Activated B cell treated with CpG ODN at 0.5 μM for 24 hours (primary cell): ENCODE results near the gene ARID3A. TPM values are rescaled to one million over a fixed set of nuclear protein-coding genes. Genes with fewer than 3 reads are reported as not detected.

Experiments used
- ATAC-seq: fragments of 200-7000 bp; cut with Tn5 transposase; one replicate; pipeline ENCODE4 v1.10.0; 2021; ENCODE audit warnings: low read depth, mild to moderate bottlenecking, moderate library complexity
- CTCF ChIA-PET: fragments of 350-600 bp; sonication (Branson Sonifier 250); formaldehyde crosslinking; loops from one replicate; lab custom pipeline; 2021; ENCODE audit warnings: antibody characterized with exemption; lab: Charles Lee
- POLR2A ChIA-PET: fragments of 350-600 bp; sonication (Branson Sonifier 250); formaldehyde crosslinking; loops from one replicate; lab custom pipeline; 2021; ENCODE audit warnings: antibody characterized with exemption; lab: Charles Lee
- DNase-seq: peaks from one replicate; pipeline ENCODE4 v3.0.0; 2022
- H3K27ac Mint-ChIP-seq: one replicate; pipeline ENCODE4 v1.8.0; 2020; ENCODE audit warnings: mixed read lengths
- H3K27me3 Mint-ChIP-seq: one replicate; pipeline ENCODE4 v1.8.0; 2021; ENCODE audit warnings: mixed read lengths
- H3K36me3 Mint-ChIP-seq: one replicate; pipeline ENCODE4 v1.8.0; 2021; ENCODE audit warnings: low read depth, mixed read lengths
- H3K4me1 Mint-ChIP-seq: one replicate; pipeline ENCODE4 v1.8.0; 2021; ENCODE audit warnings: mixed read lengths
- H3K4me3 Mint-ChIP-seq: one replicate; pipeline ENCODE4 v1.8.0; 2020; ENCODE audit warnings: mild to moderate bottlenecking, mixed read lengths
- H3K9me3 Mint-ChIP-seq: one replicate; pipeline ENCODE4 v1.8.0; 2020; ENCODE audit warnings: mixed read lengths
- CTCF ChIP-seq: fragments of 200-600 bp; IDR thresholded peaks from one replicate; pipeline ENCODE4 v1.8.0; 2022; ENCODE audit warnings: antibody characterized with exemption, mild to moderate bottlenecking
- intact Hi-C: fragments of 100-400 bp; cut with micrococcal nuclease; formaldehyde crosslinking; loops from one replicate; pipeline ENCODE4 v1.15.1; 2024
- total RNA-seq: library from RNA; stranded (reverse); gene quantifications from 2 replicates; pipeline ENCODE4 v1.2.3, GENCODE V29; 2022

The ARID3A gene
- total RNA-seq, 1 donor from 2014 or later, result 74.9 TPM

- no peak overlapping the region for H3K4me3 Mint-ChIP-seq
- peaks cover 26% of the 10 kb centered on the region for H3K4me1 Mint-ChIP-seq
- DNase-seq (no peak), ATAC-seq (no peak)
- no peaks in the 10 kb centered on the region for H3K9me3 Mint-ChIP-seq
- peaks cover 17% of the 10 kb centered on the region for H3K36me3 Mint-ChIP-seq
- ChIA-PET POLR2A (interaction anchor here (0.6 to 1.4 kb wide), 4 partner anchors 10 to 55 kb away, joined by 3 to 5 read pairs (median 4); partner anchors contain the start of gene WDR18), CTCF (no interaction called here)
- H3K27me3 Mint-ChIP-seq, result no peaks in the 10 kb centered on the region
- intact Hi-C loops, result loop anchor here (10.0 kb wide), 1 partner anchor 176 kb away; the partner anchor contains the start of gene GPX4
- TF ChIP-seq CTCF, result no peak
- peak overlapping the region; percentile 41 for H3K27ac Mint-ChIP-seq
These were observed 2.8 kb downstream of the ARID3A start for GRCh38 chr19:928471-929202.

DNA sequence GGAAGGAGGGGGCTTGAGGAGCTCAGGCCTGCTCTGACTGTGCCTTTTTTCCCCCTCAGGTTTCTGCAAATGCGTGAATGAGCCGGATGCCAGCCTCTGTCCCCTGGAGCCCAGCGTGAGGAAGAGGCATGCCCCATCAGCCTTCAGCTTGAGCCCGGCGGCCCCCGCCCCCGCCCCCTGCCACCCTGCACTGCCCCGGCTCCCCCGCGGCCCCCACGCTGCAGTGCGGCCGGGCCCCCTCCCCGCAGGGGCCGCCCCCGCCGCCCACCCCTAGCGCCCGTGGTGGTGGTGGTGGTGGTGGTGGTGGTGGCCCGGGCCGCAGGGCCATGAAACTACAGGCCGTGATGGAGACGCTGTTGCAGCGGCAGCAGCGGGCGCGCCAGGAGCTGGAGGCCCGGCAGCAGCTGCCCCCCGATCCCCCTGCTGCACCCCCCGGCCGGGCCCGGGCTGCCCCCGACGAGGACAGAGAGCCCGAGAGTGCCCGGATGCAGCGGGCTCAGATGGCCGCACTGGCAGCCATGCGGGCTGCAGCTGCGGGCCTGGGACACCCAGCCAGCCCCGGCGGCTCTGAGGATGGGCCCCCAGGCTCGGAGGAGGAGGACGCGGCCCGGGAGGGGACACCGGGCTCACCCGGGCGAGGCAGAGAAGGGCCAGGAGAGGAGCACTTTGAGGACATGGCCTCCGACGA is 3.5 kb downstream of the ARID3A start:
- H3K27me3 Mint-ChIP-seq, result no peaks in the 10 kb centered on the region
- no peak for TF ChIP-seq CTCF
- intact Hi-C loops, result loop anchor here (10.0 kb wide), 1 partner anchor 175 kb away; the partner anchor contains the start of gene GPX4
- peaks cover 27% of the 10 kb centered on the region for H3K4me1 Mint-ChIP-seq
- peaks cover 17% of the 10 kb centered on the region for H3K36me3 Mint-ChIP-seq
- ATAC-seq (no peak), DNase-seq (no peak)
- no peak overlapping the region for H3K4me3 Mint-ChIP-seq
- ChIA-PET POLR2A (interaction anchor here (0.6 to 2.4 kb wide), 3 partner anchors 18 to 55 kb away, joined by 4 to 10 read pairs (median 5); partner anchors contain the start of gene WDR18), CTCF (no interaction called here)
- no peak overlapping the region for H3K27ac Mint-ChIP-seq
- H3K9me3 Mint-ChIP-seq, result no peaks in the 10 kb centered on the region

DNA sequence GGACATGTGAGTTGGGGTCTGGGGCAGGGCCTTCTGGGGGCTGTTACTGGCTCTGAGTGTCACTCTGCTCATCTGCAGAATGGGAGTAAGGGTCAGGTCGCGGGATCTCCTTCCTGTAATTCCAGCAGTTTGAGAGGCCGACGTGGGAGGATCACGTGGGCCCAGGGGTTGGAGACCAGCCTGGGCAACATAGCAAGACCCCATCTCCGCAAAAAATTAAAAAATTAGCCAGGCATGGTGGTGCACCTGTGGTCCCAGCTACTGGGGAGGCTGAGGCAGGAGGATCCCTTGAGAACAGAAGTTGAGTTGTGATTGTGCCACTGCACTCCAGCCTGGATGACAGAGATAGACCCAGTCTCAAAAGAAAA is 4.0 kb downstream of the ARID3A start:
- Mint-ChIP-seq H3K4me1 (peaks cover 28% of the 10 kb centered on the region), H3K36me3 (peaks cover 17% of the 10 kb centered on the region), H3K9me3 (no peaks in the 10 kb centered on the region), H3K27me3 (no peaks in the 10 kb centered on the region), H3K4me3 (no peak overlapping the region), H3K27ac (no peak overlapping the region)
- intact Hi-C loops, result loop anchor here (10.0 kb wide), 1 partner anchor 175 kb away; the partner anchor contains the start of gene GPX4
- ATAC-seq, result no peak
- ChIA-PET CTCF (interaction anchor here (0.6 kb wide), 1 partner anchor 11 kb away, joined by 3 read pairs; no protein-coding TSS in a partner anchor), POLR2A (interaction anchor here (0.6 to 2.4 kb wide), 4 partner anchors 9 to 54 kb away, joined by 4 to 10 read pairs (median 4); partner anchors contain the start of gene WDR18)
- DNase-seq, result no peak
- TF ChIP-seq CTCF, result no peak

- intact Hi-C loops, result no loop called here
- ChIA-PET POLR2A (interaction anchor here (0.6 to 2.4 kb wide), 9 partner anchors 12 to 271 kb away, joined by 3 to 14 read pairs (median 6); partner anchors contain the start of genes PTBP1 and WDR18), CTCF (interaction anchor here (2.1 kb wide), 1 partner anchor 49 kb away, joined by 5 read pairs; no protein-coding TSS in a partner anchor)
- DNase-seq, result no peak
- peak overlapping the region; percentile 28 for H3K4me3 Mint-ChIP-seq
- H3K36me3 Mint-ChIP-seq, result peaks cover 20% of the 10 kb centered on the region
- ATAC-seq, result no peak
- no peaks in the 10 kb centered on the region for H3K27me3 Mint-ChIP-seq
- TF ChIP-seq CTCF, result no peak
- H3K4me1 Mint-ChIP-seq, result peaks cover 35% of the 10 kb centered on the region
- peak overlapping the region; percentile 24 for H3K27ac Mint-ChIP-seq
- H3K9me3 Mint-ChIP-seq, result no peaks in the 10 kb centered on the region
These were observed 6.2 kb downstream of the ARID3A start for GRCh38 chr19:931860-932647.
